ENCODE measurements around the gene BAAT. TPM values are rescaled to one million over a fixed set of nuclear protein-coding genes. Genes with fewer than 3 reads are reported as not detected.

Gene BAAT
- total RNA-seq, 4 donors from 2014 or later: not detected

- Histone ChIP-seq H3K27ac (no peak overlapping the region), H3K4me3 (no peak overlapping the region), H3K27me3 (no peaks in the 10 kb centered on the region), H3K36me3 (no peaks in the 10 kb centered on the region), H3K4me1 (no peaks in the 10 kb centered on the region), H3K9me3 (no peaks in the 10 kb centered on the region)
- intact Hi-C loops (cut with DNase I; ENCODE audit: low total_unique reads): no loop called here
- no peak for TF ChIP-seq POLR2A (IDR thresholded peaks at IDR 0.05)
- TF ChIP-seq, protein P1, sequence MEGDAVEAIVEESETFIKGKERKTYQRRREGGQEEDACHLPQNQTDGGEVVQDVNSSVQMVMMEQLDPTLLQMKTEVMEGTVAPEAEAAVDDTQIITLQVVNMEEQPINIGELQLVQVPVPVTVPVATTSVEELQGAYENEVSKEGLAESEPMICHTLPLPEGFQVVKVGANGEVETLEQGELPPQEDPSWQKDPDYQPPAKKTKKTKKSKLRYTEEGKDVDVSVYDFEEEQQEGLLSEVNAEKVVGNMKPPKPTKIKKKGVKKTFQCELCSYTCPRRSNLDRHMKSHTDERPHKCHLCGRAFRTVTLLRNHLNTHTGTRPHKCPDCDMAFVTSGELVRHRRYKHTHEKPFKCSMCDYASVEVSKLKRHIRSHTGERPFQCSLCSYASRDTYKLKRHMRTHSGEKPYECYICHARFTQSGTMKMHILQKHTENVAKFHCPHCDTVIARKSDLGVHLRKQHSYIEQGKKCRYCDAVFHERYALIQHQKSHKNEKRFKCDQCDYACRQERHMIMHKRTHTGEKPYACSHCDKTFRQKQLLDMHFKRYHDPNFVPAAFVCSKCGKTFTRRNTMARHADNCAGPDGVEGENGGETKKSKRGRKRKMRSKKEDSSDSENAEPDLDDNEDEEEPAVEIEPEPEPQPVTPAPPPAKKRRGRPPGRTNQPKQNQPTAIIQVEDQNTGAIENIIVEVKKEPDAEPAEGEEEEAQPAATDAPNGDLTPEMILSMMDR (IDR thresholded peaks at IDR 0.05): no peak
- no peak for DNase-seq
These were observed 42.8 kb downstream of the BAAT start for GRCh38 chr9:101341958-101342357.

- Histone ChIP-seq H3K27me3 (no peaks in the 10 kb centered on the region), H3K4me1 (no peaks in the 10 kb centered on the region), H3K27ac (no peak overlapping the region), H3K9me3 (no peaks in the 10 kb centered on the region), H3K36me3 (no peaks in the 10 kb centered on the region), H3K4me3 (no peak overlapping the region)
- no peak for DNase-seq
- intact Hi-C loops (cut with DNase I; ENCODE audit: low total_unique reads): no loop called here
- TF ChIP-seq, protein P1 (IDR thresholded peaks at IDR 0.05): no peak
- TF ChIP-seq POLR2A (IDR thresholded peaks at IDR 0.05): no peak
These were observed 47.6 kb downstream of the BAAT start for GRCh38 chr9:101337237-101337636.

GRCh38 chr9:101336091-101336490, 48.7 kb downstream of the BAAT start:
- TF ChIP-seq POLR2A (IDR thresholded peaks at IDR 0.05): no peak
- TF ChIP-seq, protein P1 (IDR thresholded peaks at IDR 0.05): no peak
- no peaks in the 10 kb centered on the region for H3K36me3 ChIP-seq
- H3K9me3 ChIP-seq: no peaks in the 10 kb centered on the region
- DNase-seq: no peak
- no peaks in the 10 kb centered on the region for H3K4me1 ChIP-seq
- intact Hi-C loops (cut with DNase I; ENCODE audit: low total_unique reads): no loop called here
- H3K27me3 ChIP-seq: no peaks in the 10 kb centered on the region
- H3K4me3 ChIP-seq: no peak overlapping the region
- no peak overlapping the region for H3K27ac ChIP-seq

GRCh38 chr9:101333926-101334702, 50.7 kb downstream of the BAAT start:
- Histone ChIP-seq H3K36me3 (no peaks in the 10 kb centered on the region), H3K27ac (no peak overlapping the region), H3K4me3 (no peak overlapping the region), H3K27me3 (no peaks in the 10 kb centered on the region), H3K4me1 (no peaks in the 10 kb centered on the region), H3K9me3 (no peaks in the 10 kb centered on the region)
- TF ChIP-seq POLR2A (IDR thresholded peaks at IDR 0.05): no peak
- TF ChIP-seq, protein P1 (IDR thresholded peaks at IDR 0.05): no peak
- DNase-seq: no peak
- intact Hi-C loops (cut with DNase I; ENCODE audit: low total_unique reads): no loop called here

DNA sequence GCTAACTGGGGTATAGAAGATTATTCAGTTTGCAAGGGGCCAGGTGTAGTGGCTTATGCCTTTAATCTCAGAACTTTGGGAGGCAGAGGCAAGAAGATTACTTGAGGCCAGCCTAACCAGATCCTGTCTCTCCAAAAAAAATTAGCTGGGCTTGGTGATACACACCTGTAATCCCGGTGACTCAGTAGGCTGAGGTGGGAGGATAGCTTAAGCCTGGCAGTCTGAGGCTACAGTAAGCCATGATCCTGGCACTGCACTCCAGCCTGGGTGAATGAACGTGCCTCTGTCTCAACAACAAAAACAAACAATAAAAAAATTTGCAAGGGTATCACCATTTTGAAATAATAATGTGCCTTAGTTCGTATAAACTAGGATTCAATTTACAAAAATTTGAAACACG, 51.3 kb downstream of the BAAT start:
- Histone ChIP-seq H3K4me3 (no peak overlapping the region), H3K4me1 (no peaks in the 10 kb centered on the region), H3K36me3 (no peaks in the 10 kb centered on the region), H3K9me3 (no peaks in the 10 kb centered on the region), H3K27ac (no peak overlapping the region), H3K27me3 (no peaks in the 10 kb centered on the region)
- DNase-seq: no peak
- intact Hi-C loops (cut with DNase I; ENCODE audit: low total_unique reads): no loop called here
- TF ChIP-seq POLR2A (IDR thresholded peaks at IDR 0.05): no peak
- TF ChIP-seq, protein P1 (IDR thresholded peaks at IDR 0.05): no peak
